Measurements from ENCODE around the gene STXBP4. TPM values are rescaled to one million over a fixed set of nuclear protein-coding genes. Genes with fewer than 3 reads are reported as not detected.

STXBP4 gene
- total and polyA plus RNA-seq, 2 experiments from 2014 or later = 25.0 to 52.1 TPM

DNA sequence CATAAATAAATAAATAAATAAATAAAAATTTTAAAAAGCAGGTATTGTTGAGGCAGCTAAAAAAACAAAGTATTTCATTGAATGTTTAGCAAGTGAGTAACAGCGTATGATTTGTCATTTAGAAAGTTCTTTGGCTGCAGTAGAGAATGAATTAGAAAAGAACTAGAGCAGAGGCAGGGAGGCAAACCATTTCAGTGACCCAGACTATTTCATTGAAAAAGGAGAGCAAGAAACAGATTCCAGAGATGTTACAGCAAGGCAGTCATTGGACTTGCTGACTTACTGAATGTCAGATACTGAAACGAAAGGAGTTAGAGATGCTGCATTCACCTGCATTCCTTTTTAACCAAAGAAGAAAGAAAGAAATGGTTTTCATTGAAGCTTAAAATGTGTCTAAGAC is 190.7 kb downstream of the STXBP4 start:
- Histone ChIP-seq H4K20me1 (replicated peaks; ENCODE audit: insufficient read depth) (no peaks in the 10 kb centered on the region), H3K4me3 (no peak overlapping the region), H2AFZ (no peak overlapping the region), H3K79me2 (replicated peaks; ENCODE audit: insufficient read depth) (no peaks in the 10 kb centered on the region), H3K4me1 (ENCODE audit: insufficient read depth) (no peaks in the 10 kb centered on the region), H3K9me2 (ENCODE audit: insufficient read depth) (peaks cover 4% of the 10 kb centered on the region; the same call in 1 of the 2 replicates), H3K4me2 (no peak overlapping the region), H3K27me3 (ENCODE audit: insufficient read depth) (no peaks in the 10 kb centered on the region), H3K27ac (ENCODE audit: low read depth) (no peak overlapping the region), H3F3A (replicated peaks; ENCODE audit: low read depth) (no peaks in the 10 kb centered on the region), H3K36me3 (ENCODE audit: insufficient read depth) (no peaks in the 10 kb centered on the region)
- Mint-ChIP-seq H3K27ac (no peak overlapping the region), H3K4me3 (no peak overlapping the region), H3K9me3 (no peaks in the 10 kb centered on the region), H3K36me3 (ENCODE audit: low read depth) (no peaks in the 10 kb centered on the region), H3K27me3 (ENCODE audit: insufficient read depth, low read depth, poor library complexity) (peaks cover 2% of the 10 kb centered on the region), H3K4me1 (no peaks in the 10 kb centered on the region)
- ATAC-seq (no peak), DNase-seq (ENCODE audit: low spot score) (no peak)
- no peak for TF ChIP-seq CREB1 (CRISPR knock-in tag; IDR thresholded peaks at IDR 0.05; ENCODE audit: low read depth)
- no peak for TF ChIP-seq STAT1 (IDR thresholded peaks at IDR 0.05; ENCODE audit: unreplicated experiment)
- TF ChIP-seq POLR2AphosphoS5 (IDR thresholded peaks at IDR 0.05; ENCODE audit: low read depth) = no peak
- TF ChIP-seq, protein P1, sequence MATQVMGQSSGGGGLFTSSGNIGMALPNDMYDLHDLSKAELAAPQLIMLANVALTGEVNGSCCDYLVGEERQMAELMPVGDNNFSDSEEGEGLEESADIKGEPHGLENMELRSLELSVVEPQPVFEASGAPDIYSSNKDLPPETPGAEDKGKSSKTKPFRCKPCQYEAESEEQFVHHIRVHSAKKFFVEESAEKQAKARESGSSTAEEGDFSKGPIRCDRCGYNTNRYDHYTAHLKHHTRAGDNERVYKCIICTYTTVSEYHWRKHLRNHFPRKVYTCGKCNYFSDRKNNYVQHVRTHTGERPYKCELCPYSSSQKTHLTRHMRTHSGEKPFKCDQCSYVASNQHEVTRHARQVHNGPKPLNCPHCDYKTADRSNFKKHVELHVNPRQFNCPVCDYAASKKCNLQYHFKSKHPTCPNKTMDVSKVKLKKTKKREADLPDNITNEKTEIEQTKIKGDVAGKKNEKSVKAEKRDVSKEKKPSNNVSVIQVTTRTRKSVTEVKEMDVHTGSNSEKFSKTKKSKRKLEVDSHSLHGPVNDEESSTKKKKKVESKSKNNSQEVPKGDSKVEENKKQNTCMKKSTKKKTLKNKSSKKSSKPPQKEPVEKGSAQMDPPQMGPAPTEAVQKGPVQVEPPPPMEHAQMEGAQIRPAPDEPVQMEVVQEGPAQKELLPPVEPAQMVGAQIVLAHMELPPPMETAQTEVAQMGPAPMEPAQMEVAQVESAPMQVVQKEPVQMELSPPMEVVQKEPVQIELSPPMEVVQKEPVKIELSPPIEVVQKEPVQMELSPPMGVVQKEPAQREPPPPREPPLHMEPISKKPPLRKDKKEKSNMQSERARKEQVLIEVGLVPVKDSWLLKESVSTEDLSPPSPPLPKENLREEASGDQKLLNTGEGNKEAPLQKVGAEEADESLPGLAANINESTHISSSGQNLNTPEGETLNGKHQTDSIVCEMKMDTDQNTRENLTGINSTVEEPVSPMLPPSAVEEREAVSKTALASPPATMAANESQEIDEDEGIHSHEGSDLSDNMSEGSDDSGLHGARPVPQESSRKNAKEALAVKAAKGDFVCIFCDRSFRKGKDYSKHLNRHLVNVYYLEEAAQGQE (IDR thresholded peaks at IDR 0.05; ENCODE audit: unreplicated experiment) = no peak
- TF ChIP-seq ZNF114 (CRISPR knock-in tag; IDR thresholded peaks at IDR 0.05) = no peak
- TF ChIP-seq EZH2phosphoT487 (IDR thresholded peaks at IDR 0.05; ENCODE audit: unreplicated experiment) = no peak
- TF ChIP-seq, protein P2, sequence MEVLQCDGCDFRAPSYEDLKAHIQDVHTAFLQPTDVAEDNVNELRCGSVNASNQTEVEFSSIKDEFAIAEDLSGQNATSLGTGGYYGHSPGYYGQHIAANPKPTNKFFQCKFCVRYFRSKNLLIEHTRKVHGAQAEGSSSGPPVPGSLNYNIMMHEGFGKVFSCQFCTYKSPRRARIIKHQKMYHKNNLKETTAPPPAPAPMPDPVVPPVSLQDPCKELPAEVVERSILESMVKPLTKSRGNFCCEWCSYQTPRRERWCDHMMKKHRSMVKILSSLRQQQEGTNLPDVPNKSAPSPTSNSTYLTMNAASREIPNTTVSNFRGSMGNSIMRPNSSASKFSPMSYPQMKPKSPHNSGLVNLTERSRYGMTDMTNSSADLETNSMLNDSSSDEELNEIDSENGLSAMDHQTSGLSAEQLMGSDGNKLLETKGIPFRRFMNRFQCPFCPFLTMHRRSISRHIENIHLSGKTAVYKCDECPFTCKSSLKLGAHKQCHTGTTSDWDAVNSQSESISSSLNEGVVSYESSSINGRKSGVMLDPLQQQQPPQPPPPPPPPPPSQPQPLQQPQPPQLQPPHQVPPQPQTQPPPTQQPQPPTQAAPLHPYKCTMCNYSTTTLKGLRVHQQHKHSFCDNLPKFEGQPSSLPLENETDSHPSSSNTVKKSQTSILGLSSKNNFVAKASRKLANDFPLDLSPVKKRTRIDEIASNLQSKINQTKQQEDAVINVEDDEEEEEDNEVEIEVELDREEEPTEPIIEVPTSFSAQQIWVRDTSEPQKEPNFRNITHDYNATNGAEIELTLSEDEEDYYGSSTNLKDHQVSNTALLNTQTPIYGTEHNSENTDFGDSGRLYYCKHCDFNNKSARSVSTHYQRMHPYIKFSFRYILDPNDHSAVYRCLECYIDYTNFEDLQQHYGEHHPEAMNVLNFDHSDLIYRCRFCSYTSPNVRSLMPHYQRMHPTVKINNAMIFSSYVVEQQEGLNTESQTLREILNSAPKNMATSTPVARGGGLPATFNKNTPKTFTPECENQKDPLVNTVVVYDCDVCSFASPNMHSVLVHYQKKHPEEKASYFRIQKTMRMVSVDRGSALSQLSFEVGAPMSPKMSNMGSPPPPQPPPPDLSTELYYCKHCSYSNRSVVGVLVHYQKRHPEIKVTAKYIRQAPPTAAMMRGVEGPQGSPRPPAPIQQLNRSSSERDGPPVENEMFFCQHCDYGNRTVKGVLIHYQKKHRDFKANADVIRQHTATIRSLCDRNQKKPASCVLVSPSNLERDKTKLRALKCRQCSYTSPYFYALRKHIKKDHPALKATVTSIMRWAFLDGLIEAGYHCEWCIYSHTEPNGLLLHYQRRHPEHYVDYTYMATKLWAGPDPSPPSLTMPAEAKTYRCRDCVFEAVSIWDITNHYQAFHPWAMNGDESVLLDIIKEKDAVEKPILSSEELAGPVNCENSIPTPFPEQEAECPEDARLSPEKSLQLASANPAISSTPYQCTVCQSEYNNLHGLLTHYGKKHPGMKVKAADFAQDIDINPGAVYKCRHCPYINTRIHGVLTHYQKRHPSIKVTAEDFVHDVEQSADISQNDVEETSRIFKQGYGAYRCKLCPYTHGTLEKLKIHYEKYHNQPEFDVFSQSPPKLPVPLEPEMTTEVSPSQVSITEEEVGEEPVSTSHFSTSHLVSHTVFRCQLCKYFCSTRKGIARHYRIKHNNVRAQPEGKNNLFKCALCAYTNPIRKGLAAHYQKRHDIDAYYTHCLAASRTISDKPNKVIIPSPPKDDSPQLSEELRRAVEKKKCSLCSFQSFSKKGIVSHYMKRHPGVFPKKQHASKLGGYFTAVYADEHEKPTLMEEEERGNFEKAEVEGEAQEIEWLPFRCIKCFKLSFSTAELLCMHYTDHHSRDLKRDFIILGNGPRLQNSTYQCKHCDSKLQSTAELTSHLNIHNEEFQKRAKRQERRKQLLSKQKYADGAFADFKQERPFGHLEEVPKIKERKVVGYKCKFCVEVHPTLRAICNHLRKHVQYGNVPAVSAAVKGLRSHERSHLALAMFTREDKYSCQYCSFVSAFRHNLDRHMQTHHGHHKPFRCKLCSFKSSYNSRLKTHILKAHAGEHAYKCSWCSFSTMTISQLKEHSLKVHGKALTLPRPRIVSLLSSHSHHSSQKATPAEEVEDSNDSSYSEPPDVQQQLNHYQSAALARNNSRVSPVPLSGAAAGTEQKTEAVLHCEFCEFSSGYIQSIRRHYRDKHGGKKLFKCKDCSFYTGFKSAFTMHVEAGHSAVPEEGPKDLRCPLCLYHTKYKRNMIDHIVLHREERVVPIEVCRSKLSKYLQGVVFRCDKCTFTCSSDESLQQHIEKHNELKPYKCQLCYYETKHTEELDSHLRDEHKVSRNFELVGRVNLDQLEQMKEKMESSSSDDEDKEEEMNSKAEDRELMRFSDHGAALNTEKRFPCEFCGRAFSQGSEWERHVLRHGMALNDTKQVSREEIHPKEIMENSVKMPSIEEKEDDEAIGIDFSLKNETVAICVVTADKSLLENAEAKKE (CRISPR knock-in tag; IDR thresholded peaks at IDR 0.05) = no peak
- TF ChIP-seq, protein P3, sequence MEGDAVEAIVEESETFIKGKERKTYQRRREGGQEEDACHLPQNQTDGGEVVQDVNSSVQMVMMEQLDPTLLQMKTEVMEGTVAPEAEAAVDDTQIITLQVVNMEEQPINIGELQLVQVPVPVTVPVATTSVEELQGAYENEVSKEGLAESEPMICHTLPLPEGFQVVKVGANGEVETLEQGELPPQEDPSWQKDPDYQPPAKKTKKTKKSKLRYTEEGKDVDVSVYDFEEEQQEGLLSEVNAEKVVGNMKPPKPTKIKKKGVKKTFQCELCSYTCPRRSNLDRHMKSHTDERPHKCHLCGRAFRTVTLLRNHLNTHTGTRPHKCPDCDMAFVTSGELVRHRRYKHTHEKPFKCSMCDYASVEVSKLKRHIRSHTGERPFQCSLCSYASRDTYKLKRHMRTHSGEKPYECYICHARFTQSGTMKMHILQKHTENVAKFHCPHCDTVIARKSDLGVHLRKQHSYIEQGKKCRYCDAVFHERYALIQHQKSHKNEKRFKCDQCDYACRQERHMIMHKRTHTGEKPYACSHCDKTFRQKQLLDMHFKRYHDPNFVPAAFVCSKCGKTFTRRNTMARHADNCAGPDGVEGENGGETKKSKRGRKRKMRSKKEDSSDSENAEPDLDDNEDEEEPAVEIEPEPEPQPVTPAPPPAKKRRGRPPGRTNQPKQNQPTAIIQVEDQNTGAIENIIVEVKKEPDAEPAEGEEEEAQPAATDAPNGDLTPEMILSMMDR (conservative IDR thresholded peaks at IDR 0.05; ENCODE audit: low read depth in 2 of 2) = no peak
